DND-41 (cell line): ENCODE measurements around the gene POLR2M.

Experiments used
- EZH2 ChIP-seq: IDR thresholded peaks from 3 replicates; pipeline ENCODE4 v1.6.1; 2012; ENCODE audit warnings: borderline replicate concordance, low read depth, mild to moderate bottlenecking, moderate library complexity, low read length, inconsistent platforms; ENCODE audit not compliant: severe bottlenecking
- TF ChIP-seq, protein P1 (sequence below): IDR thresholded peaks from 2 replicates; pipeline ENCODE4 v1.5.1; 2012; ENCODE audit warnings: borderline replicate concordance, low read length, moderate library complexity, mild to moderate bottlenecking; ENCODE audit not compliant: poor library complexity, severe bottlenecking; ENCODE audit errors: extremely low read depth

DNA sequence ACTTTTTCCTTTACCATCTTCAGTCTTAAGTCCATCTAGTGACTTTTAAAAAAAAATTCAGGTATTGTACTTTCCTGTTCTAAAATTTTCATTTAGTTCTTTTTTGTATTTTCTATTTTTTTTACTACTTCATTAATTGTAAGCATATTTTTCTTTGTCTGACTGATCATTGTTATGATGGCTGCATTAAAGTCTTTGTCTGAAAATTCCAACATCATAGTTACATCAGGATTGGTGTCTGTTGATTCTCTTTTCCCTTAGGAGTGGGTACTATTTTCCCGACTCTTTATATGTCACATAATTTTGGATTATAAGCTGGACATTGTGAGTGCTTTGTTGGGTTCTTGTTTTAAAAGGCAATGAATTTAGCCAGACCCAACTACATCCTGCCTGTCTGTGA, 34.9 kb upstream of the POLR2M start:
- TF ChIP-seq, protein P1, sequence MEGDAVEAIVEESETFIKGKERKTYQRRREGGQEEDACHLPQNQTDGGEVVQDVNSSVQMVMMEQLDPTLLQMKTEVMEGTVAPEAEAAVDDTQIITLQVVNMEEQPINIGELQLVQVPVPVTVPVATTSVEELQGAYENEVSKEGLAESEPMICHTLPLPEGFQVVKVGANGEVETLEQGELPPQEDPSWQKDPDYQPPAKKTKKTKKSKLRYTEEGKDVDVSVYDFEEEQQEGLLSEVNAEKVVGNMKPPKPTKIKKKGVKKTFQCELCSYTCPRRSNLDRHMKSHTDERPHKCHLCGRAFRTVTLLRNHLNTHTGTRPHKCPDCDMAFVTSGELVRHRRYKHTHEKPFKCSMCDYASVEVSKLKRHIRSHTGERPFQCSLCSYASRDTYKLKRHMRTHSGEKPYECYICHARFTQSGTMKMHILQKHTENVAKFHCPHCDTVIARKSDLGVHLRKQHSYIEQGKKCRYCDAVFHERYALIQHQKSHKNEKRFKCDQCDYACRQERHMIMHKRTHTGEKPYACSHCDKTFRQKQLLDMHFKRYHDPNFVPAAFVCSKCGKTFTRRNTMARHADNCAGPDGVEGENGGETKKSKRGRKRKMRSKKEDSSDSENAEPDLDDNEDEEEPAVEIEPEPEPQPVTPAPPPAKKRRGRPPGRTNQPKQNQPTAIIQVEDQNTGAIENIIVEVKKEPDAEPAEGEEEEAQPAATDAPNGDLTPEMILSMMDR = no peak
- no peak for TF ChIP-seq EZH2
